GM12864 (cell line): Measurements from ENCODE around the gene HOOK2.

Experiments
- DNase-seq: peaks from one replicate; pipeline ENCODE4 v3.0.0-alpha.2; 2011; ENCODE audit warnings: low read depth
- H3K4me3 ChIP-seq: 2 replicates; pipeline ENCODE4 v1.5.1; 2011; ENCODE audit warnings: mild to moderate bottlenecking, low read depth, low read length, control low read depth
- CTCF ChIP-seq: IDR thresholded peaks from 2 replicates; pipeline ENCODE4 v1.5.1; 2011; ENCODE audit warnings: low read depth, mild to moderate bottlenecking, moderate library complexity, low read length, control low read depth, inconsistent platforms; ENCODE audit errors: missing control alignments

The HOOK2 gene

GRCh38 chr19:12792051-12792852 lies 16.9 kb upstream of the HOOK2 start:
- TF ChIP-seq CTCF: no peak
- H3K4me3 ChIP-seq: peak overlapping the region; percentile 89
- DNase-seq: no peak

DNA sequence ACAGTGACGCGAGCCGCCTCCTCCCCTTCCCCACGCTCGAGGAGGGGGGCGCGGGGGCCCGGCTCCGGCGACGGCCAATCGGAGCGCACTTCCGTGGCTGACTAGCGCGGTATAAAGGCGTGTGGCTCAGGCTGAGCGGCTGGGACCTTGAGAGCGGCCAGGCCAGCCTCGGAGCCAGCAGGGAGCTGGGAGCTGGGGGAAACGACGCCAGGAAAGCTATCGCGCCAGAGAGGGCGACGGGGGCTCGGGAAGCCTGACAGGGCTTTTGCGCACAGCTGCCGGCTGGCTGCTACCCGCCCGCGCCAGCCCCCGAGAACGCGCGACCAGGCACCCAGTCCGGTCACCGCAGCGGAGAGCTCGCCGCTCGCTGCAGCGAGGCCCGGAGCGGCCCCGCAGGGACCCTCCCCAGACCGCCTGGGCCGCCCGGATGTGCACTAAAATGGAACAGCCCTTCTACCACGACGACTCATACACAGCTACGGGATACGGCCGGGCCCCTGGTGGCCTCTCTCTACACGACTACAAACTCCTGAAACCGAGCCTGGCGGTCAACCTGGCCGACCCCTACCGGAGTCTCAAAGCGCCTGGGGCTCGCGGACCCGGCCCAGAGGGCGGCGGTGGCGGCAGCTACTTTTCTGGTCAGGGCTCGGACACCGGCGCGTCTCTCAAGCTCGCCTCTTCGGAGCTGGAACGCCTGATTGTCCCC lies 16.1 kb upstream of the HOOK2 start, which contains the start of gene JUNB:
JUNB (plus strand) TSS at position 142 of the 706 bp plus-strand sequence; CDS start at position 428, 286 bp downstream.
- TF ChIP-seq CTCF: no peak
- peak; percentile 90 for DNase-seq
- H3K4me3 ChIP-seq: peak within 1 kb of the TSS; percentile 89

DNA sequence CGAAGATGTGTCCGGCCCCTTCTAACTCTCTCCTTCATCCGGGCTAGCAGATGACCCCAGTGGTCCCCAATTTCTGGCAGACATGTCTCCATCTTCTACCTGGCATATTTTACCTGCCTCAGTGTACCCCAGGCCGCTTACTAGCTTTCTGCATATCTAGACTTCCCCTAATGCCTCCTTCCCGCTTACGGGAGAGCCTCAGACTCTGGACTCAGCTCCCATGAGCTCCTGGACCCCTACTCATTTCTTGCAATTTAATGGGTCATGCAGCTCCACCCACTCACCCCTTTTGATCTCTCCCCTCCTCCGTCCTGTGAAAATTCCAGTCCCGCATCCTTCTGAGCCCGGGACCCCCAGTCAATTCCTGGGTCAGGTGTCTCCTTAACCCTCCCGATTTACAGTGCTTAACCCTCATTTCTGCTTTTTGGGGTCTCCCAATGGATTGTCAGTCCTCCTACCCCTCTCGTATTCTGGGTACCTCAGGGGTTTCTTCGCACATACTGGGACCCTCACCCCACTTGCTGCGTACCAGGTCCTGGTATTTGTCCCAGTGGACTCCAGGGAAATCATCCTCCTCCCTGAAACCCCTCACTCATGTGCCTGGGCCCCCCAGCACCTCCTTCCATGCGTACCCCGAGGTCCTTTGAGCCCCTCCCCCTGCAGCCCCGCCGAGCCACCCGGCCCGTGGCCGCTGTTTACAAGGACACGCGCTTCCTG lies 15.4 kb upstream of the HOOK2 start:
- TF ChIP-seq CTCF: no peak
- peak overlapping the region; percentile 89 for H3K4me3 ChIP-seq
- no peak for DNase-seq

DNA sequence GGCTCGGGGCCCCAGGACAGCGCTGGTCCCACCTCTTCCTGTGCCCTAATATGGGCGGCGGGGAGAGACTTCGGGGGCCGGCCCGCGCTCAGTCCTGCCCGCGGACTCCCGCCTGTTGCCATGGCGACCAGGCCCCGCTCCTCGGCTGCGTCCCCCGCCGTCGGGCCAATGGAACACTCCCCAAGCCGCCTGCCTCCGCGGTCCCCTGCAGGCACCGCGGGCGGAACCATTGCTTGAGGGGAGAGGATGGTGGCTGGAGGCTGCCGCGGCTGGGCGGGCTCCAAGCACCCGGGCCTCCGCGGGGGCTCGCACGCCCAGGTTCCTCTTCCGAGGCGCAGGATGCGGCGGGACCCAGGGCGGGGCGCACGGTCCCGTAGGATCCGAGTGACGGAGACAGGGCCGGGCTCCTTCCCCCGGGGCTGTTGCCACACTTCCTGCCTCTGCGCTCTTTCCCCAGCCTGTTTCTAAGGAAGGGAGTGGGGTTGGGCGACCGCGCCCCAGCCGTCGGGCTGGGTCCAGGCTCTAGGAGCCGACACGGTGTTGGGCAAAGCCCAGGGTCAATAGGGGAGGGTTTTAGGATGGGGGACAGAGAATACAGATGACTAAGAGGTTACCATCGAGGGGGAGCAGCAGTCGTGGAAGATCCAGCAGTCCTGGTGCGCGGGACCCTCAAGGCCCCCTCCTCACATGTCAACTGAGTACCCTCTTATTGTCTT lies 14.7 kb upstream of the HOOK2 start:
- peak; percentile 90 for DNase-seq
- H3K4me3 ChIP-seq: peak overlapping the region; percentile 89
- no peak for TF ChIP-seq CTCF

DNA sequence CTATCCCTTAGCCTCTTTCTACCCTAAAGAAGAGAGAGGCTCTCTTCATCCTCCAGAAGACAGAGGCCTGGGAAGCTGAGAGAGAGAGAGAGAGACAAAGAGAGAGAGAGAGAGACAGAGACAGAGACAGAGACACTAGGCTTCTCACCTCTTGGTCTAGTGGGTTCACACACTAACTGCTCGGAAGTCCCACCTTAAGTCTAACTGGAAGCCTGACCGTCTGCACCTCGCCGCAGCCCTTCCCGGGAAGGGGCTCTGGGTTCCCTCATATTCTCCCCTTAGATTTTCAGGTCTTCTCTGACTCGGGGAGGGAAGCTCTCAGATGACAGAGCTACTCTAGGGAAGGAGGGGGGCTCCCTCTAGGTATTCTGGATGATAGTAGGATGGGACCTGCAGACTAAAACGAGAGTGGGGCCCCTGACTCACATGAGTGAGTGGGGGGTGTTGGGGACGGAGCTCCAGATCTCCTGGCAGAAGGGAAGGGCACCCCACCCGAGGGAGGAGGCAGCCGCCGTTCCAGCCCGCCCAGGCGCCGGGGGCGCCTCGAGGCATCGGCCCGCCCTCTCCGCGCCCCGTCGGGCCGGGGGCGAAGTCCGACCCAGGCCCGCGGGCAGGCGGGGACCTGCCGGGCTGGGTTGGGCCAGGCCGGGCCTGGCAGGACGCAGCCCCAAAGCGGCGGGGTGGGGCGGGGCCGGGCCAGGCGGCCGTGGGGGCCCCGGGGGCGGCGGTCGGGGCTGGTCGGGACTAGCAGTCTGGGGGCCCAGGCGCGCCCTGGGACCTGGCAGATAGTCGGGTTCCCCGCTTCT lies 13.9 kb upstream of the HOOK2 start:
- TF ChIP-seq CTCF: no peak
- DNase-seq: no peak
- peak overlapping the region; percentile 46 for H3K4me3 ChIP-seq

DNA sequence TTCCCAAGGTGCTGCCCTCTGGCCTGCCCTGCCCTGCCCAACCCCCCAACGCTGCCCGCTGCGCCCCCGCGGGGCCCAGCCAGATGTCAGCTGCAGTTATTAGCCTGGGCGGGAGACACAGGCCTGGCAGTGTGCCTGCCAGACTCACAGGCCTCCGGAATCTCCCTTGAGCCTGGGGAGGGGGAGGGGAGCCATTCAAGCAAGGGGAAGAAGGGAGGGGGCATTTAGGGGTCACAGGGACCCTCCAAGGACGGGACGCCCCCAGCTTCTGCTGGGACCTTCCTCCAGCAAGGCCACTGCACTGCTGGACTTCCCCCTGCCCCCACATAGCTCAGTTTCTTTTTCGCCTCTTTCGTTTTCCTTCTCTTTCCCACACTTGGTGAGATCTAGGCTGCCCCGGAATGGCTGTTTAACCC lies 13.3 kb upstream of the HOOK2 start:
- DNase-seq: no peak
- TF ChIP-seq CTCF: no peak
- H3K4me3 ChIP-seq: peak overlapping the region; percentile 46
